RWPE1 (cell line): ENCODE results near the gene SH3RF3.

ENCODE experiments used
- CTCF ChIA-PET: fragments of 350-600 bp; sonication (Branson Sonifier 250); formaldehyde crosslinking; extraction: SDS; loops from one replicate; lab custom pipeline; 2021; lab: Yijun Ruan, JAX
- POLR2A ChIA-PET: fragments of 400-600 bp; formaldehyde crosslinking; extraction: SDS; loops from one replicate; lab custom pipeline; 2020; ENCODE audit warnings: antibody characterized with exemption; ENCODE audit not compliant: low non-redundant PET; lab: Yijun Ruan, JAX
- DNase-seq: peaks from one replicate; pipeline ENCODE4 v3.0.0; 2012; ENCODE audit warnings: low spot score
- H3K27ac ChIP-seq: fragments of 450-650 bp; 2 replicates; pipeline ENCODE4 v1.5.1; 2017
- CTCF ChIP-seq: fragments of 450-650 bp; conservative IDR thresholded peaks from 2 replicates; pipeline ENCODE4 v1.5.1; 2017; ENCODE audit warnings: low read depth, mild to moderate bottlenecking

The SH3RF3 gene

GRCh38 chr2:109144721-109145120 lies 15.7 kb downstream of the SH3RF3 start:
- no peak for DNase-seq
- no peak for TF ChIP-seq CTCF
- CTCF ChIA-PET = no interaction called here
- POLR2A ChIA-PET = no interaction called here
- H3K27ac ChIP-seq = no peak overlapping the region

GRCh38 chr2:109145286-109145685 lies 16.3 kb downstream of the SH3RF3 start:
- TF ChIP-seq CTCF = no peak
- CTCF ChIA-PET = no interaction called here
- H3K27ac ChIP-seq = no peak overlapping the region
- no peak for DNase-seq
- POLR2A ChIA-PET = no interaction called here

GRCh38 chr2:109147405-109147804 lies 18.4 kb downstream of the SH3RF3 start:
- H3K27ac ChIP-seq = no peak overlapping the region
- no peak for TF ChIP-seq CTCF
- ChIA-PET CTCF (no interaction called here), POLR2A (no interaction called here)
- DNase-seq = no peak

GRCh38 chr2:109148117-109148746 lies 19.2 kb downstream of the SH3RF3 start:
- DNase-seq = no peak
- CTCF ChIA-PET = interaction anchor here (0.6 kb wide), 1 partner anchor 9 kb away, joined by 3 read pairs; no protein-coding TSS in a partner anchor
- POLR2A ChIA-PET = no interaction called here

GRCh38 chr2:109148991-109149645 lies 20.1 kb downstream of the SH3RF3 start:
- no peak for TF ChIP-seq CTCF
- no peak overlapping the region for H3K27ac ChIP-seq
- ChIA-PET POLR2A (no interaction called here), CTCF (no interaction called here)
- no peak for DNase-seq

More at GRCh38 chr2:109148117-109148746, 19.2 kb downstream of the SH3RF3 start:
- TF ChIP-seq CTCF = no peak
- no peak overlapping the region for H3K27ac ChIP-seq

GRCh38 chr2:109150559-109150958 lies 21.6 kb downstream of the SH3RF3 start:
- H3K27ac ChIP-seq = no peak overlapping the region
- no peak for DNase-seq
- POLR2A ChIA-PET = no interaction called here
- TF ChIP-seq CTCF = no peak
- CTCF ChIA-PET = no interaction called here
